HG03280 (cell line): ENCODE results near the gene C16orf90.
"Not testable (repeated sequence)": the region's sequence is repeated elsewhere in the genome, so short reads cannot be mapped to it uniquely, and the experiment has no call there.

Experiments used
- ATAC-seq: cut with Tn5 transposase; IDR thresholded peaks from one replicate; pipeline ENCODE4 v1.9.1; 2021; ENCODE audit warnings: mild to moderate bottlenecking, moderate library complexity; ENCODE audit not compliant: unreplicated experiment

Gene C16orf90

GRCh38 chr16:3485097-3485745 lies 10.1 kb downstream of the C16orf90 start:
- no peak for ATAC-seq

- ATAC-seq = no peak
Measured at GRCh38 chr16:3484318-3485096, 10.8 kb downstream of the C16orf90 start.

- no peak for ATAC-seq
Measured at GRCh38 chr16:3482659-3483241, 12.5 kb downstream of the C16orf90 start.

- no peak for ATAC-seq
Measured at GRCh38 chr16:3481696-3482658, 13.3 kb downstream of the C16orf90 start.

- ATAC-seq = no peak
Measured at GRCh38 chr16:3480901-3481695, 14.2 kb downstream of the C16orf90 start.

- ATAC-seq = no peak
Measured at GRCh38 chr16:3479654-3480216, 15.6 kb downstream of the C16orf90 start.

GRCh38 chr16:3478242-3478925 lies 16.9 kb downstream of the C16orf90 start:
- ATAC-seq = no peak

GRCh38 chr16:3476409-3476808 lies 18.9 kb downstream of the C16orf90 start:
- ATAC-seq = no peak

- ATAC-seq = no peak
Measured at GRCh38 chr16:3475604-3476375, 19.5 kb downstream of the C16orf90 start.

GRCh38 chr16:3474870-3475269 lies 20.4 kb downstream of the C16orf90 start:
- not testable (repeated sequence) for ATAC-seq

- ATAC-seq = no peak
Measured at GRCh38 chr16:3474136-3474779, 21.0 kb downstream of the C16orf90 start.

GRCh38 chr16:3473596-3473943 lies 21.7 kb downstream of the C16orf90 start:
- not testable (repeated sequence) for ATAC-seq

GRCh38 chr16:3472878-3473595 lies 22.3 kb downstream of the C16orf90 start:
- no peak for ATAC-seq

- no peak for ATAC-seq
Measured at GRCh38 chr16:3471518-3472176, 23.6 kb downstream of the C16orf90 start.

GRCh38 chr16:3470723-3471122 lies 24.6 kb downstream of the C16orf90 start:
- ATAC-seq = no peak

GRCh38 chr16:3469736-3470135 lies 25.6 kb downstream of the C16orf90 start:
- no peak for ATAC-seq

- ATAC-seq = no peak
Measured at GRCh38 chr16:3468501-3468900, 26.8 kb downstream of the C16orf90 start.
